BJ (cell line): ENCODE results near the gene ARHGAP8. TPM values are rescaled to one million over a fixed set of nuclear protein-coding genes. Genes with fewer than 3 reads are reported as not detected.

ENCODE experiments used
- CTCF ChIA-PET: fragments of 350-600 bp; formaldehyde crosslinking; extraction: SDS; loops from one replicate; lab custom pipeline; 2021; ENCODE audit warnings: antibody characterized with exemption, inconsistent platforms; lab: Yijun Ruan, JAX
- POLR2A ChIA-PET: fragments of 300-600 bp; sonication (Branson Sonifier 250); formaldehyde crosslinking; extraction: SDS; loops from one replicate; lab custom pipeline; 2021; ENCODE audit warnings: antibody characterized with exemption; lab: Charles Lee
- DNase-seq: peaks from one replicate; pipeline ENCODE4 v3.0.0-alpha.2; 2011; ENCODE audit warnings: low read depth
- H3K27me3 ChIP-seq: 2 replicates; pipeline ENCODE4 v1.6.0; 2011; ENCODE audit warnings: low read length; ENCODE audit not compliant: control insufficient read depth, insufficient read depth
- H3K36me3 ChIP-seq: 2 replicates; pipeline ENCODE4 v1.5.1; 2011; ENCODE audit warnings: low read length; ENCODE audit not compliant: control insufficient read depth, insufficient read depth
- H3K4me3 ChIP-seq: 2 replicates; pipeline ENCODE4 v1.5.1; 2011; ENCODE audit warnings: low read depth, mild to moderate bottlenecking, control low read depth, low read length
- CTCF ChIP-seq: IDR thresholded peaks from 2 replicates; pipeline ENCODE4 v1.5.1; 2011; ENCODE audit warnings: low read depth, mild to moderate bottlenecking, control low read depth, inconsistent platforms, low read length, moderate library complexity; ENCODE audit not compliant: insufficient read depth
- polyA plus RNA-seq: library from polyadenylated mRNA; depleted of rRNA; stranded (reverse); fragments of >200 nt; gene quantifications from 2 replicates; pipeline ENCODE4 v1.2.3, GENCODE V29; 2011; rRNA removed

Gene ARHGAP8
- polyA plus RNA-seq, 1 experiment: 0.39 TPM

GRCh38 chr22:44906248-44906936, 154.0 kb downstream of the ARHGAP8 start:
- POLR2A ChIA-PET: no interaction called here

GRCh38 chr22:44906999-44907644, 154.7 kb downstream of the ARHGAP8 start:
- Histone ChIP-seq H3K36me3 (no peaks in the 10 kb centered on the region), H3K4me3 (no peak overlapping the region), H3K27me3 (no peaks in the 10 kb centered on the region; the same call in 1 of the 2 replicates)
- DNase-seq: no peak
- no peak for TF ChIP-seq CTCF
- ChIA-PET POLR2A (no interaction called here), CTCF (interaction anchor here (1.7 kb wide), 1 partner anchor 9 kb away, joined by 5 read pairs; no protein-coding TSS in a partner anchor)

More at GRCh38 chr22:44906248-44906936, 154.0 kb downstream of the ARHGAP8 start:
- TF ChIP-seq CTCF: no peak
- H3K4me3 ChIP-seq: no peak overlapping the region
- DNase-seq: no peak
- CTCF ChIA-PET: no interaction called here
- no peaks in the 10 kb centered on the region; the same call in 1 of the 2 replicates for H3K27me3 ChIP-seq
- no peaks in the 10 kb centered on the region for H3K36me3 ChIP-seq

- H3K4me3 ChIP-seq: no peak overlapping the region
- H3K27me3 ChIP-seq: no peaks in the 10 kb centered on the region; the same call in 1 of the 2 replicates
- POLR2A ChIA-PET: no interaction called here
- no peaks in the 10 kb centered on the region for H3K36me3 ChIP-seq
- no peak for TF ChIP-seq CTCF
- CTCF ChIA-PET: interaction anchor here (1.7 kb wide), 1 partner anchor 10 kb away, joined by 5 read pairs; no protein-coding TSS in a partner anchor
- DNase-seq: no peak
Observed at GRCh38 chr22:44907765-44908737, 155.7 kb downstream of the ARHGAP8 start.

- DNase-seq: no peak
- ChIA-PET CTCF (no interaction called here), POLR2A (no interaction called here)
- H3K27me3 ChIP-seq: no peaks in the 10 kb centered on the region; the same call in 1 of the 2 replicates
- no peak overlapping the region for H3K4me3 ChIP-seq
- TF ChIP-seq CTCF: no peak
- no peaks in the 10 kb centered on the region for H3K36me3 ChIP-seq
Observed at GRCh38 chr22:44909241-44909640, 156.9 kb downstream of the ARHGAP8 start.

Other genes starting within 250 kb of the ARHGAP8 start
- 18.2 and 33.4 TPM in 2 replicates for gene PRR5, start 50.4 kb upstream of the ARHGAP8 start, polyA plus RNA-seq